Peyer's patch (tissue), 4 donors: ENCODE results near the gene PALLD.

Experiments used
- CTCF ChIP-seq, 6 experiments: fragments of 450-650 bp in 4 of 6; fragments of 200-600 bp in 2 of 6; sonication (generic) in 1 of 6; IDR thresholded peaks; one replicate each; pipeline ENCODE4 v1.5.1; 2017 to 2019; ENCODE audit warnings: antibody characterized with exemption in 6 of 6, mild to moderate bottlenecking in 3 of 6, moderate library complexity in 1 of 6
- POLR2A ChIP-seq, 2 donors: fragments of 450-650 bp; IDR thresholded peaks; one replicate each; pipeline ENCODE4 v1.5.1; 2017; ENCODE audit warnings: antibody characterized with exemption in 2 of 2, mild to moderate bottlenecking in 2 of 2, moderate library complexity in 2 of 2

- TF ChIP-seq CTCF (IDR thresholded peaks at IDR 0.05) (no peak), POLR2A (IDR thresholded peaks at IDR 0.05) (no peak)
These were observed 388.5 kb downstream of the PALLD start for GRCh38 chr4:168885400-168885799.
